Measurements from ENCODE around the gene ADORA3. TPM values are rescaled to one million over a fixed set of nuclear protein-coding genes. Genes with fewer than 3 reads are reported as not detected.

The ADORA3 gene
- total RNA-seq, 1 experiment from 2014 or later = not detected

Other genes starting within 250 kb of the ADORA3 start
- not detected in 2 replicates for gene CHIA, start 212.8 kb downstream of the ADORA3 start, total RNA-seq (2014; rRNA removed)
- 0.06 and 0.58 TPM in 2 replicates for gene OVGP1, start 75.9 kb downstream of the ADORA3 start, total RNA-seq (2014; rRNA removed)
- gene WDR77, start 54.4 kb downstream of the ADORA3 start, total RNA-seq (2014; rRNA removed) = 75.0 and 76.7 TPM in 2 replicates
- 228 and 252 TPM in 2 replicates for gene ATP5PB, start 54.2 kb downstream of the ADORA3 start, total RNA-seq (2014; rRNA removed)
- 0.13 and 0.69 TPM in 2 replicates for gene C1orf162, start 29.6 kb downstream of the ADORA3 start, total RNA-seq (2014; rRNA removed)
- not detected in 2 replicates for gene TMIGD3, start within 50 bp of the ADORA3 start, total RNA-seq (2014; rRNA removed)
- 19.9 and 24.7 TPM in 2 replicates for gene RAP1A, start 116.2 kb upstream of the ADORA3 start, total RNA-seq (2014; rRNA removed)
- 6.3 and 12.5 TPM in 2 replicates for gene INKA2, start 235.8 kb upstream of the ADORA3 start, total RNA-seq (2014; rRNA removed)